HepG2 (cell line): ENCODE data around the gene PISD. TPM values are rescaled to one million over a fixed set of nuclear protein-coding genes. Genes with fewer than 3 reads are reported as not detected.

ENCODE experiments used
- AKAP8 ChIP-seq: sonication (generic); formaldehyde crosslinking; IDR thresholded peaks from 2 replicates; pipeline ENCODE4 v1.5.1; 2020; ENCODE audit warnings: mild to moderate bottlenecking, missing genetic modification reagents
- CENPX ChIP-seq: sonication (generic); formaldehyde crosslinking; IDR thresholded peaks from 2 replicates; pipeline ENCODE4 v1.9.0; 2021; ENCODE audit warnings: mild to moderate bottlenecking, missing genetic modification reagents, moderate library complexity
- ELF4 ChIP-seq: sonication (generic); formaldehyde crosslinking; IDR thresholded peaks from 2 replicates; pipeline ENCODE4 v1.5.0; 2020; ENCODE audit warnings: missing genetic modification reagents, mild to moderate bottlenecking, moderate library complexity, borderline replicate concordance
- FOXK1 ChIP-seq: sonication (generic); formaldehyde crosslinking; IDR thresholded peaks from 2 replicates; pipeline ENCODE4 v1.4.0; 2020; ENCODE audit warnings: low read depth, missing genetic modification reagents, borderline replicate concordance
- HCFC1 ChIP-seq: fragments of 150-350 bp; IDR thresholded peaks from 2 replicates; pipeline ENCODE4 v1.6.1; 2014; ENCODE audit warnings: low read depth, low read length
- KAT2B ChIP-seq: fragments of 150-350 bp; IDR thresholded peaks from 2 replicates; pipeline ENCODE4 v1.6.1; 2014; ENCODE audit warnings: low read depth, low read length, borderline replicate concordance
- NCOA1 ChIP-seq: sonication (generic); formaldehyde crosslinking; IDR thresholded peaks from 2 replicates; pipeline ENCODE4 v1.9.0; 2021; ENCODE audit warnings: missing genetic modification reagents
- NR3C1 ChIP-seq: sonication (generic); formaldehyde crosslinking; IDR thresholded peaks from 2 replicates; pipeline ENCODE4 v1.4.0; 2020; ENCODE audit warnings: missing genetic modification reagents
- SAP130 ChIP-seq: IDR thresholded peaks from 2 replicates; pipeline ENCODE4 v1.6.1; 2016; ENCODE audit warnings: low read depth
- SMC3 ChIP-seq: IDR thresholded peaks from 2 replicates; pipeline ENCODE4 v1.6.1; 2011; ENCODE audit warnings: low read length, improper control_type of control experiment
- TEAD2 ChIP-seq: sonication (generic); formaldehyde crosslinking; IDR thresholded peaks from 2 replicates; pipeline ENCODE4 v1.9.0; 2021; ENCODE audit warnings: missing genetic modification reagents
- TP53 ChIP-seq: sonication (generic); formaldehyde crosslinking; conservative IDR thresholded peaks from 2 replicates; pipeline ENCODE4 v1.4.0; 2020; ENCODE audit warnings: missing genetic modification reagents
- ZBED4 ChIP-seq: sonication (generic); formaldehyde crosslinking; IDR thresholded peaks from 2 replicates; pipeline ENCODE4 v1.4.0; 2020; ENCODE audit warnings: missing genetic modification reagents, borderline replicate concordance
- ZC3H13 ChIP-seq: sonication (generic); formaldehyde crosslinking; IDR thresholded peaks from 2 replicates; pipeline ENCODE4 v1.8.1; 2023; ENCODE audit warnings: mild to moderate bottlenecking, missing genetic modification reagents, moderate library complexity
- ZNF296 ChIP-seq: sonication (generic); formaldehyde crosslinking; conservative IDR thresholded peaks from 2 replicates; pipeline ENCODE4 v1.5.0; 2020; ENCODE audit warnings: mild to moderate bottlenecking, missing genetic modification reagents
- ZNF549 ChIP-seq: sonication (generic); formaldehyde crosslinking; IDR thresholded peaks from 2 replicates; pipeline ENCODE4 v1.5.0; 2020; ENCODE audit warnings: missing genetic modification reagents
- ZNF570 ChIP-seq: sonication (generic); formaldehyde crosslinking; IDR thresholded peaks from 2 replicates; pipeline ENCODE4 v1.4.0; 2020; ENCODE audit warnings: mild to moderate bottlenecking, missing genetic modification reagents, borderline replicate concordance
- ZNF589 ChIP-seq: sonication (generic); formaldehyde crosslinking; conservative IDR thresholded peaks from 2 replicates; pipeline ENCODE4 v1.8.0; 2022; ENCODE audit warnings: mild to moderate bottlenecking, moderate library complexity, missing genetic modification reagents
- ZNF7 ChIP-seq: IDR thresholded peaks from 2 replicates; pipeline ENCODE4 v1.6.1; 2016; ENCODE audit warnings: missing biosample characterization, missing genetic modification reagents
- ZNF710 ChIP-seq: sonication (generic); formaldehyde crosslinking; IDR thresholded peaks from 2 replicates; pipeline ENCODE4 v1.5.0; 2020; ENCODE audit warnings: mild to moderate bottlenecking, missing genetic modification reagents, borderline replicate concordance
- ZSCAN22 ChIP-seq: sonication (generic); formaldehyde crosslinking; IDR thresholded peaks from 2 replicates; pipeline ENCODE4 v1.4.0; 2020; ENCODE audit warnings: mild to moderate bottlenecking, missing genetic modification reagents
- polyA plus RNA-seq, 8 experiments: library from polyadenylated mRNA; depleted of rRNA in 3 of 8; stranded (reverse) in 7 of 8; unstranded in 1 of 8; fragments of >200 nt; fragmentation: Illumina TruSeq in 4 of 8; extraction: Trizol in 4 of 8; gene quantifications; 2 replicates each; pipeline versions ENCODE4 v1.2.1 to v1.2.3, GENCODE V29; 2011 to 2016; ENCODE audit warnings: low read depth in 4 of 8, missing spikeins in 1 of 8, mixed read lengths in 1 of 8; ENCODE audit not compliant: insufficient read depth in 1 of 8
- total RNA-seq, 5 experiments: library from RNA; depleted of rRNA; stranded (reverse); fragments of >200 nt; fragmentation: Illumina TruSeq; extraction: Trizol; gene quantifications; 2 replicates each; pipeline ENCODE4 v1.2.3, GENCODE V29; 2016; ENCODE audit warnings: low read depth in 1 of 5

Gene PISD
- total and polyA plus RNA-seq, 2 of the 13 experiments (the other 11 are each of a cell fraction or from before 2014, with no cell fraction given) = 30.1 to 47.7 TPM

- TF ChIP-seq CENPX (CRISPR knock-in tag) (no peak), ZNF7 (CRISPR knock-in tag) (no peak), TP53 (no peak), ZNF589 (CRISPR knock-in tag) (no peak), AKAP8 (CRISPR knock-in tag) (peak; percentile 72), ZSCAN22 (CRISPR knock-in tag) (no peak), FOXK1 (no peak), ZNF710 (CRISPR knock-in tag) (0 out of 2 replicates have a peak, but pooled peaks have one; percentile 40), NCOA1 (CRISPR knock-in tag) (no peak), ZNF549 (CRISPR knock-in tag) (no peak), HCFC1 (no peak), SMC3 (no peak), ZNF570 (CRISPR knock-in tag) (no peak), NR3C1 (CRISPR knock-in tag) (no peak), ZBED4 (no peak), TEAD2 (CRISPR knock-in tag) (no peak), ELF4 (no peak), KAT2B (no peak), SAP130 (CRISPR knock-in tag) (peak; percentile 31; the same call in 1 of the 2 replicates), ZC3H13 (CRISPR knock-in tag) (0 out of 2 replicates have a peak, but pooled peaks have one; percentile 40), ZNF296 (CRISPR knock-in tag) (no peak)
Observed at GRCh38 chr22:31616315-31616980, 45.6 kb downstream of the PISD start (continued).
